Right cardiac atrium (tissue), 5 donors: ENCODE results near the gene KAZN. TPM values are rescaled to one million over a fixed set of nuclear protein-coding genes. Genes with fewer than 3 reads are reported as not detected.

Source experiments
- ATAC-seq, 2 donors: fragments of 200-7000 bp; cut with Tn5 transposase; one replicate each; pipeline versions ENCODE4 v1.8.0 to v1.9.1; 2020; ENCODE audit warnings: moderate library complexity in 2 of 2, mild to moderate bottlenecking in 1 of 2
- DNase-seq, 3 donors: peaks; one replicate each; pipeline ENCODE4 v3.0.0-alpha.2; 2020
- H3K27ac ChIP-seq: one replicate; pipeline ENCODE4 v1.5.1; 2013; ENCODE audit warnings: mild to moderate bottlenecking, low read length, control low read depth, moderate library complexity
- H3K27me3 ChIP-seq: one replicate; pipeline ENCODE4 v1.6.1; 2013; ENCODE audit not compliant: control insufficient read depth, insufficient read depth
- H3K4me1 ChIP-seq: one replicate; pipeline ENCODE4 v1.6.1; 2013; ENCODE audit warnings: low read length; ENCODE audit not compliant: control insufficient read depth, insufficient read depth
- H3K4me3 ChIP-seq: one replicate; pipeline ENCODE4 v1.5.1; 2013; ENCODE audit warnings: low read length, control low read depth
- H3K9me3 ChIP-seq: one replicate; pipeline ENCODE4 v1.6.1; 2013; ENCODE audit warnings: low read length; ENCODE audit not compliant: control insufficient read depth
- WGBS: extraction: QIAGEN DNeasy Blood & Tissue Kit; methylation state at CpG from one replicate; pipeline ENCODE4 v1.1.7; 2013; 5-methylcytosine and 5-hydroxymethylcytosine counted together
- intact Hi-C, 4 donors: fragments of 100-400 bp; cut with DNase I; formaldehyde crosslinking; loops; one replicate each; pipeline versions ENCODE4 v1.11.0 to v1.14.0; 2022 to 2023
- polyA plus RNA-seq: library from polyadenylated mRNA; stranded (reverse); fragments of 200-250 nt; gene quantifications from one replicate; pipeline ENCODE4 v1.2.3, GENCODE V29; 2013
- total RNA-seq, 4 donors: library from RNA; stranded (reverse); fragmentation: NEBNext Ultra II Directional; extraction: Animal tissue kit (Norgen Biotek cat#: 25700); gene quantifications; one replicate each; pipeline ENCODE4 v1.2.1, GENCODE V29; 2021
- donor health status: healthy with polysubstance abuse.
- donor health status: DM: no; HTN: yes; CAD: no.
- donor health status: DM: no; HTN: no; CAD: no.
- donor health status: DM: no; HTN: yes; CAD: no; lungs with severe emphysema.
- donor health status: DM: yes; HTN: yes; CAD: no.

KAZN gene
- total and polyA plus RNA-seq, 5 donors, result 3.7 to 14.9 (median 12.7) TPM

GRCh38 chr1:14647777-14648176, 49.3 kb downstream of the KAZN start:
- Histone ChIP-seq H3K27ac (no peak overlapping the region), H3K4me1 (no peaks in the 10 kb centered on the region), H3K27me3 (no peaks in the 10 kb centered on the region), H3K9me3 (no peaks in the 10 kb centered on the region), H3K4me3 (no peak overlapping the region)
- intact Hi-C loops, result no loop called here
- ATAC-seq, result no peak
- WGBS, result 56% methylated on average over 3 of the region's 3 CpGs
- DNase-seq, result no peak

- WGBS, result 52% methylated on average over 3 of the region's 3 CpGs
- intact Hi-C loops, result no loop called here
- no peak overlapping the region for H3K4me3 ChIP-seq
Observed at GRCh38 chr1:14648391-14648790, 49.9 kb downstream of the KAZN start.

GRCh38 chr1:14648896-14649855, 50.7 kb downstream of the KAZN start:
- DNase-seq, result no peak
- Histone ChIP-seq H3K4me3 (no peak overlapping the region), H3K27me3 (no peaks in the 10 kb centered on the region), H3K27ac (no peak overlapping the region), H3K4me1 (no peaks in the 10 kb centered on the region), H3K9me3 (no peaks in the 10 kb centered on the region)
- intact Hi-C loops, result no loop called here
- ATAC-seq, result no peak
- WGBS, result 63% methylated on average over 9 of the region's 9 CpGs

More at GRCh38 chr1:14648391-14648790, 49.9 kb downstream of the KAZN start:
- no peak for ATAC-seq
- H3K9me3 ChIP-seq, result no peaks in the 10 kb centered on the region
- no peak for DNase-seq
- H3K27ac ChIP-seq, result no peak overlapping the region
- no peaks in the 10 kb centered on the region for H3K4me1 ChIP-seq
- no peaks in the 10 kb centered on the region for H3K27me3 ChIP-seq

GRCh38 chr1:14649976-14650375, 51.5 kb downstream of the KAZN start:
- Histone ChIP-seq H3K4me1 (no peaks in the 10 kb centered on the region), H3K9me3 (no peaks in the 10 kb centered on the region), H3K4me3 (no peak overlapping the region), H3K27ac (no peak overlapping the region), H3K27me3 (no peaks in the 10 kb centered on the region)
- 100% methylated on average over 1 of the region's 1 CpG for WGBS
- ATAC-seq, result no peak
- intact Hi-C loops, result no loop called here
- no peak for DNase-seq

- no peaks in the 10 kb centered on the region for H3K9me3 ChIP-seq
- DNase-seq (no peak), ATAC-seq (no peak)
- H3K4me1 ChIP-seq, result no peaks in the 10 kb centered on the region
- WGBS, result 63% methylated on average over 3 of the region's 3 CpGs
- H3K4me3 ChIP-seq, result no peak overlapping the region
- H3K27me3 ChIP-seq, result no peaks in the 10 kb centered on the region
- no peak overlapping the region for H3K27ac ChIP-seq
- intact Hi-C loops, result no loop called here
Observed at GRCh38 chr1:14650951-14651350, 52.5 kb downstream of the KAZN start.

GRCh38 chr1:14652840-14653239, 54.4 kb downstream of the KAZN start:
- H3K27me3 ChIP-seq, result no peaks in the 10 kb centered on the region
- ATAC-seq (no peak), DNase-seq (no peak)
- intact Hi-C loops, result no loop called here
- no peak overlapping the region for H3K27ac ChIP-seq
- WGBS, result 76% methylated on average over 3 of the region's 3 CpGs
- no peak overlapping the region for H3K4me3 ChIP-seq
- no peaks in the 10 kb centered on the region for H3K4me1 ChIP-seq
- no peaks in the 10 kb centered on the region for H3K9me3 ChIP-seq

- no peaks in the 10 kb centered on the region for H3K9me3 ChIP-seq
- no peak for DNase-seq
- H3K27ac ChIP-seq, result no peak overlapping the region
- no peaks in the 10 kb centered on the region for H3K27me3 ChIP-seq
- 77% methylated on average over 8 of the region's 8 CpGs for WGBS
- no peak overlapping the region for H3K4me3 ChIP-seq
- ATAC-seq, result no peak
- intact Hi-C loops, result no loop called here
- H3K4me1 ChIP-seq, result no peaks in the 10 kb centered on the region
Observed at GRCh38 chr1:14653461-14653960, 55.0 kb downstream of the KAZN start.

GRCh38 chr1:14654554-14654953, 56.1 kb downstream of the KAZN start:
- ATAC-seq, result no peak
- H3K4me1 ChIP-seq, result no peaks in the 10 kb centered on the region
- no peak overlapping the region for H3K27ac ChIP-seq
- no peak for DNase-seq
- H3K4me3 ChIP-seq, result no peak overlapping the region
- H3K27me3 ChIP-seq, result no peaks in the 10 kb centered on the region
- 91% methylated on average over 1 of the region's 1 CpG for WGBS
- intact Hi-C loops, result no loop called here
- H3K9me3 ChIP-seq, result no peaks in the 10 kb centered on the region

- WGBS, result 70% methylated on average over 7 of the region's 7 CpGs
- H3K27me3 ChIP-seq, result no peaks in the 10 kb centered on the region
Observed at GRCh38 chr1:14655385-14655784, 56.9 kb downstream of the KAZN start.

GRCh38 chr1:14656384-14656937, 58.0 kb downstream of the KAZN start:
- no peaks in the 10 kb centered on the region for H3K9me3 ChIP-seq
- intact Hi-C loops, result no loop called here
- H3K27me3 ChIP-seq, result no peaks in the 10 kb centered on the region
- no peak overlapping the region for H3K4me3 ChIP-seq
- H3K4me1 ChIP-seq, result no peaks in the 10 kb centered on the region
- 83% methylated on average over 13 of the region's 13 CpGs for WGBS
- ATAC-seq, result no peak
- H3K27ac ChIP-seq, result no peak overlapping the region
- DNase-seq, result no peak

More at GRCh38 chr1:14655385-14655784, 56.9 kb downstream of the KAZN start:
- H3K9me3 ChIP-seq, result no peaks in the 10 kb centered on the region
- intact Hi-C loops, result no loop called here
- DNase-seq (no peak), ATAC-seq (no peak)
- H3K27ac ChIP-seq, result no peak overlapping the region
- H3K4me1 ChIP-seq, result no peaks in the 10 kb centered on the region
- no peak overlapping the region for H3K4me3 ChIP-seq

- no peaks in the 10 kb centered on the region for H3K4me1 ChIP-seq
- no peak overlapping the region for H3K4me3 ChIP-seq
- H3K9me3 ChIP-seq, result no peaks in the 10 kb centered on the region
- no peaks in the 10 kb centered on the region for H3K27me3 ChIP-seq
- no peak overlapping the region for H3K27ac ChIP-seq
- no peak for DNase-seq
- WGBS, result 76% methylated on average over 6 of the region's 6 CpGs
- ATAC-seq, result no peak
- intact Hi-C loops, result no loop called here
Observed at GRCh38 chr1:14658642-14659041, 60.2 kb downstream of the KAZN start.
